Mesenchymal stem cell (in vitro differentiated cells and primary cell): ENCODE measurements around the gene MGMT.

Experiments used
- DNase-seq: peaks from one replicate; pipeline ENCODE4 v3.0.0-alpha.2; 2013
- H2AFZ ChIP-seq: one replicate; pipeline ENCODE4 v1.6.1; 2013; ENCODE audit warnings: low read depth, mild to moderate bottlenecking, control low read depth, inconsistent platforms, low read length, moderate library complexity
- H2AK5ac ChIP-seq: 2 replicates; pipeline ENCODE4 v1.6.1; 2013; ENCODE audit warnings: low read length, moderate library complexity, mild to moderate bottlenecking, inconsistent platforms; ENCODE audit not compliant: severe bottlenecking
- H2BK120ac ChIP-seq: one replicate; pipeline ENCODE4 v1.6.1; 2013; ENCODE audit warnings: low read depth, mild to moderate bottlenecking, inconsistent platforms, low read length, moderate library complexity
- H2BK12ac ChIP-seq, 2 experiments: one replicate each; pipeline ENCODE4 v1.6.1; 2013; ENCODE audit warnings: inconsistent platforms in 2 of 2, low read length in 2 of 2, mild to moderate bottlenecking in 2 of 2, moderate library complexity in 2 of 2, control low read depth in 1 of 2
- H2BK15ac ChIP-seq: one replicate; pipeline ENCODE4 v1.6.1; 2013; ENCODE audit warnings: mild to moderate bottlenecking, low read depth, inconsistent platforms; ENCODE audit not compliant: poor library complexity, severe bottlenecking
- H2BK5ac ChIP-seq: 2 replicates; pipeline ENCODE4 v1.6.1; 2013; ENCODE audit warnings: low read depth, mild to moderate bottlenecking, low read length, control low read depth, inconsistent platforms; ENCODE audit not compliant: poor library complexity, severe bottlenecking
- H3K14ac ChIP-seq, 2 experiments: one replicate each; pipeline ENCODE4 v1.6.1; 2013; ENCODE audit warnings: inconsistent platforms in 2 of 2, low read length in 2 of 2, control low read depth in 1 of 2, mild to moderate bottlenecking in 1 of 2, moderate library complexity in 1 of 2
- H3K18ac ChIP-seq, 2 experiments: one replicate each; pipeline ENCODE4 v1.6.1; 2013; ENCODE audit warnings: inconsistent platforms in 2 of 2, low read length in 2 of 2, control low read depth in 1 of 2, low read depth in 1 of 2, mild to moderate bottlenecking in 1 of 2
- H3K23ac ChIP-seq, 2 experiments: one replicate each; pipeline ENCODE4 v1.6.1; 2013; ENCODE audit warnings: inconsistent platforms in 2 of 2, low read length in 2 of 2, mild to moderate bottlenecking in 2 of 2, moderate library complexity in 2 of 2, control low read depth in 1 of 2
- H3K27ac ChIP-seq: 2 replicates; pipeline ENCODE4 v1.5.1; 2013; ENCODE audit warnings: mild to moderate bottlenecking, moderate library complexity, low read length, control low read depth, inconsistent platforms; ENCODE audit not compliant: poor library complexity, severe bottlenecking
- H3K27me3 ChIP-seq, 2 experiments: 2 replicates each; pipeline versions ENCODE4 v1.6.1 to v1.7.0; 2013; ENCODE audit warnings: low read length in 2 of 2, mild to moderate bottlenecking in 2 of 2, moderate library complexity in 2 of 2, control low read depth in 1 of 2, inconsistent platforms in 1 of 2; ENCODE audit not compliant: control insufficient read depth in 1 of 2, insufficient read depth in 1 of 2
- H3K36me3 ChIP-seq, 2 experiments: 2 replicates each; pipeline versions ENCODE4 v1.6.1 to v1.7.0; 2013; ENCODE audit warnings: low read length in 2 of 2, control low read depth in 1 of 2, inconsistent platforms in 1 of 2, low read depth in 1 of 2, mild to moderate bottlenecking in 1 of 2; ENCODE audit not compliant: insufficient read depth in 2 of 2, control insufficient read depth in 1 of 2
- H3K4ac ChIP-seq, 2 experiments: one replicate each; pipeline ENCODE4 v1.6.1; 2013; ENCODE audit warnings: inconsistent platforms in 2 of 2, low read length in 2 of 2, mild to moderate bottlenecking in 2 of 2, moderate library complexity in 2 of 2, control low read depth in 1 of 2, low read depth in 1 of 2
- H3K4me1 ChIP-seq: 2 replicates; pipeline ENCODE4 v1.6.1; 2013; ENCODE audit warnings: low read depth, low read length, control low read depth; ENCODE audit not compliant: control insufficient read depth, insufficient read depth
- H3K4me2 ChIP-seq: 2 replicates; pipeline ENCODE4 v1.6.1; 2013; ENCODE audit warnings: low read length, mild to moderate bottlenecking, inconsistent platforms; ENCODE audit not compliant: poor library complexity, severe bottlenecking
- H3K4me3 ChIP-seq, 2 experiments: 2 replicates each; pipeline versions ENCODE4 v1.5.1 to v1.7.0; 2013; ENCODE audit warnings: low read length in 2 of 2, mild to moderate bottlenecking in 2 of 2, control low read depth in 1 of 2, low read depth in 1 of 2; ENCODE audit not compliant: insufficient read depth in 1 of 2
- H3K79me1 ChIP-seq: replicated peaks from 2 replicates; pipeline ENCODE4 v1.6.1; 2013; ENCODE audit warnings: mild to moderate bottlenecking, control low read depth, low read length, inconsistent platforms; ENCODE audit not compliant: poor library complexity, severe bottlenecking
- H3K9ac ChIP-seq: 2 replicates; pipeline ENCODE4 v1.7.0; 2013; ENCODE audit warnings: mild to moderate bottlenecking, low read length, moderate library complexity
- H3K9me3 ChIP-seq: 2 replicates; pipeline ENCODE4 v1.7.0; 2013; ENCODE audit warnings: mild to moderate bottlenecking, low read length; ENCODE audit not compliant: control insufficient read depth
- H4K8ac ChIP-seq: one replicate; pipeline ENCODE4 v1.6.1; 2013; ENCODE audit warnings: inconsistent platforms, mild to moderate bottlenecking, low read length, moderate library complexity
- H4K91ac ChIP-seq: one replicate; pipeline ENCODE4 v1.6.1; 2013; ENCODE audit warnings: mild to moderate bottlenecking, low read length, inconsistent platforms
- WGBS: methylation state at CpG from one replicate; pipeline ENCODE4 v1.1.7; 2013; ENCODE audit warnings: mixed read lengths; 5-methylcytosine and 5-hydroxymethylcytosine counted together

The MGMT gene

DNA sequence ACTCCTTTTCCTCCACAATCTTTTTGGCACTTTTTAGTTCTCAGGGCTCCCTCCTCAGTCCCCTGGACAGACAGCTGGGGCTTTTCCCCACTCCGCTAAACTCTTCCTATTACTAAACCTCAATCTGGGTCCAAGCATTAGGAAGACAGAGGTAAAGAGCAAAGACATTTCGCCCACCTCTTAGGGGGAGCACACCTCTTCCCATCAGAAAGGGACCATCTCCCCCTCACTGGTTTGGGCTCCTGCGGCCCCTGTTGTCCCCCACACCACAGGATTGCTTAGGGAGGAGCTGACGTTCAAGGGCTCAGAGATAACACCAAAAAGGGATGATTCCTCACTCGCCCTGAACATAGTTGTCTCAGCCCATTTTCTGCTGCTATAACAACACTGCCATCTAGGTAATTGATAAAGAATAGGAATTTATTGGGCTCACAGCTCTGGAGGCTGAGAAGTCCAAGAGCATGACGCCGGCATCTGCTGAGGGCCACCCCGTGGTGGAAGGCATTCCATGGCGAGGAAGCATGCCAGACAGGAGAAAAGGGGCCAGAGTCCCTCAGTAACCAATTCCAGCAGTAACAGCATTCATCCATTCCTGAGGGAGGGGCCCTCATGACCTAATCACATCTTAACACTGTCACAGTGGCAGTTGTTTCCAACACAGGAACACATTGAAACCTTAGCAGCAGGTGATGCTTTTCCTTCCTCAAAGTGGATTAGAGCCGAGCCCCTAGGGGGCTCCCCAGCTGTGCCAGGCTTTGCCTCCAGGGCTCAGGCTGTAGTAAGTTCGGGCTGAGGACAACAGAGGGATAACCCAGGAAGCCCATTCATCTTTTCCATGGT is 287.4 kb downstream of the MGMT start:
- Histone ChIP-seq H3K4me2 (no peak overlapping the region), H3K18ac (no peak overlapping the region), H2BK12ac (no peak overlapping the region), H3K4me1 (no peaks in the 10 kb centered on the region), H4K91ac (no peak overlapping the region), H3K36me3 (peaks cover 0 to 6% of the 10 kb centered on the region in 2 experiments), H2BK5ac (no peak overlapping the region), H2BK15ac (no peak overlapping the region), H3K4ac (no peak overlapping the region), H2AFZ (no peak overlapping the region), H3K23ac (no peak overlapping the region), H3K14ac (no peak overlapping the region), H2AK5ac (no peak overlapping the region), H4K8ac (no peak overlapping the region), H3K79me1 (no peaks in the 10 kb centered on the region), H3K9ac (no peak overlapping the region), H3K9me3 (peaks cover 15% of the 10 kb centered on the region), H2BK120ac (no peak overlapping the region), H3K4me3 (no peak overlapping the region), H3K27me3 (no peaks in the 10 kb centered on the region), H3K27ac (no peak overlapping the region)
- DNase-seq = no peak
- WGBS = 75% methylated on average over 9 of the region's 11 CpGs

DNA sequence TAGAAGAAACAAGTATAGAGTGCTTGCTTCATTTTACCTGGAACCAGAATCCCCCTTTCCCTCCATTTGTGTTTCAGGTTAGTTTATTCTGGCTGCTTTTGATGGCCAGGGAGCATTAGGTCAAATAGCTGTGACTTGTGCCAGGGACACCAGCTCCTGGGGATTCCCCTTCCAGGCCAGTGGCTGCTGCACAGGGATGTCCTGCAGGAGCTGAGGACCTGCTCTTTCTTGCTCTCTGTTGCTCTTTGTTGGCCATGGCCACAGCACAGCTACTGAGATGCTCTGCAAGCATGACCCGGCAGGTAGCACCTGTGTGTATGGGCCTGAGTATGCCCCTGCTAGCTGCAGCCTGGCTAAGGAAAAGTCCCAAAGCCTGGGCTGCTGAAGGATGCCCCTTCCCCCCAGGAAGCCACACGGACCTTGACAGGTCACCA is 288.1 kb downstream of the MGMT start:
- H2BK12ac ChIP-seq = no peak overlapping the region
- no peak overlapping the region for H3K4me3 ChIP-seq
- H3K27me3 ChIP-seq = no peaks in the 10 kb centered on the region
- H3K27ac ChIP-seq = no peak overlapping the region
- H3K79me1 ChIP-seq = no peaks in the 10 kb centered on the region
- no peak for DNase-seq
- H4K91ac ChIP-seq = no peak overlapping the region
- H2BK15ac ChIP-seq = no peak overlapping the region
- H2AK5ac ChIP-seq = no peak overlapping the region
- peaks cover 5 to 13% of the 10 kb centered on the region in 2 experiments for H3K36me3 ChIP-seq
- H3K14ac ChIP-seq = no peak overlapping the region
- no peak overlapping the region for H3K4ac ChIP-seq
- no peak overlapping the region for H2BK5ac ChIP-seq
- no peak overlapping the region for H2BK120ac ChIP-seq
- no peak overlapping the region for H2AFZ ChIP-seq
- no peak overlapping the region for H3K18ac ChIP-seq
- H3K4me2 ChIP-seq = no peak overlapping the region
- WGBS = 81% methylated on average over 2 of the region's 2 CpGs
- no peaks in the 10 kb centered on the region for H3K4me1 ChIP-seq
- no peak overlapping the region for H3K9ac ChIP-seq
- H4K8ac ChIP-seq = no peak overlapping the region
- no peak overlapping the region for H3K23ac ChIP-seq
- peaks cover 14% of the 10 kb centered on the region for H3K9me3 ChIP-seq

DNA sequence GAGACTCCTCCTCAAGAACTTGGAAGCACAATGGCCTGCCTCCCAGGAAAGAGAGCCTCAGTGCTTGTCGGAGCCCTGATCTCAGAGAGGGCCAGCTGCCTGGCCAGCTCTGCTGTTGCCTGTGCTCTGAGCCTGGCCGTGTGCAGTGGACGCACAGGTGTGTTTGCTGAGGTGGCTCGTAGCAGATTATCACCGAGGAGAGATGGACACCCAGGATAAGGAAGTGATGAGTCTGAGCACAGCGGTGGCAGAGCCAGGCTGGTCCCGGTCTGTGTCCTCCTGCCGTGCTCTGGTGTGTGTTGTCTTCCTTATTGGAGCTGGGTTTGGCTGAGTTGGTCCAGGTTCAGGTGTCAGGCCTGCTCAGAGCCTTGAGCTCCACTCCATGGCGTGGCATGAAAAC is 288.6 kb downstream of the MGMT start:
- no peak for DNase-seq
- Histone ChIP-seq H2BK5ac (no peak overlapping the region), H3K79me1 (no peaks in the 10 kb centered on the region), H4K8ac (no peak overlapping the region), H3K4me1 (no peaks in the 10 kb centered on the region), H3K18ac (no peak overlapping the region), H2BK120ac (no peak overlapping the region), H3K27me3 (no peaks in the 10 kb centered on the region), H2BK15ac (no peak overlapping the region), H3K9me3 (peaks cover 14% of the 10 kb centered on the region), H2BK12ac (no peak overlapping the region), H3K4me2 (no peak overlapping the region), H3K23ac (no peak overlapping the region), H3K4ac (no peak overlapping the region), H3K14ac (no peak overlapping the region), H3K4me3 (no peak overlapping the region), H2AK5ac (no peak overlapping the region), H3K9ac (no peak overlapping the region), H3K27ac (no peak overlapping the region), H3K36me3 (peaks cover 8 to 13% of the 10 kb centered on the region in 2 experiments), H4K91ac (no peak overlapping the region), H2AFZ (no peak overlapping the region)
- 79% methylated on average over 9 of the region's 9 CpGs for WGBS

GRCh38 chr10:129756912-129757901 is 290.2 kb downstream of the MGMT start:
- Histone ChIP-seq H2AFZ (no peak overlapping the region), H3K9ac (peak overlapping the region; percentile 62), H3K14ac (no peak overlapping the region), H2BK5ac (no peak overlapping the region), H2BK12ac (no peak overlapping the region), H3K18ac (no peak overlapping the region), H2BK15ac (no peak overlapping the region), H3K4me1 (no peaks in the 10 kb centered on the region), H4K91ac (no peak overlapping the region), H3K9me3 (peaks cover 4% of the 10 kb centered on the region), H3K23ac (no peak overlapping the region), H2BK120ac (no peak overlapping the region), H2AK5ac (no peak overlapping the region), H3K79me1 (peaks cover under 1% of the 10 kb centered on the region), H3K4me3 (peak overlapping the region in 1 of 2 experiments; percentile 70), H3K27ac (no peak overlapping the region), H4K8ac (no peak overlapping the region), H3K36me3 (peaks cover 13 to 20% of the 10 kb centered on the region in 2 experiments), H3K4ac (no peak overlapping the region), H3K27me3 (no peaks in the 10 kb centered on the region), H3K4me2 (no peak overlapping the region)
- DNase-seq = no peak
- 84% methylated on average over 21 of the region's 21 CpGs for WGBS
